ENCODE data around the gene TSPO. TPM values are rescaled to one million over a fixed set of nuclear protein-coding genes. Genes with fewer than 3 reads are reported as not detected.

The TSPO gene
- total and polyA plus RNA-seq, 4 donors = 86.1 to 707 (median 284) TPM

GRCh38 chr22:43158778-43159483 lies 7.6 kb downstream of the TSPO start:
- Histone ChIP-seq H3K27me3 (ENCODE audit: control insufficient read depth in 3 of 3, insufficient read depth in 3 of 3, low read length in 2 of 3) (no peaks in the 10 kb centered on the region), H3K9ac (ENCODE audit: insufficient read depth in 1 of 2, low read length in 2 of 2) (no peak overlapping the region), H3K27ac (ENCODE audit: low read depth in 1 of 2, low read length in 1 of 2) (no peak overlapping the region), H3K36me3 (ENCODE audit: control insufficient read depth in 4 of 4, insufficient read depth in 4 of 4, low read length in 4 of 4) (peaks cover 0 to 34% (median 3%) of the 10 kb centered on the region in 4 donors), H3K4me3 (no peak overlapping the region), H3K9me3 (ENCODE audit: control insufficient read depth in 4 of 4, insufficient read depth in 3 of 4, low read length in 3 of 4) (no peaks in the 10 kb centered on the region), H3K4me1 (ENCODE audit: control insufficient read depth in 5 of 5, insufficient read depth in 5 of 5, low read length in 5 of 5) (peaks cover 0 to 15% (median 4%) of the 10 kb centered on the region in 5 donors)
- no peak for TF ChIP-seq CTCF (IDR thresholded peaks at IDR 0.05; ENCODE audit: control extremely low read depth, extremely low read depth)
- 87 to 90% methylated on average over 24 of the region's 24 CpGs for WGBS, 2 donors
- ATAC-seq (ENCODE audit: insufficient read depth, low FRiP score) = no peak
- no peak for DNase-seq

DNA sequence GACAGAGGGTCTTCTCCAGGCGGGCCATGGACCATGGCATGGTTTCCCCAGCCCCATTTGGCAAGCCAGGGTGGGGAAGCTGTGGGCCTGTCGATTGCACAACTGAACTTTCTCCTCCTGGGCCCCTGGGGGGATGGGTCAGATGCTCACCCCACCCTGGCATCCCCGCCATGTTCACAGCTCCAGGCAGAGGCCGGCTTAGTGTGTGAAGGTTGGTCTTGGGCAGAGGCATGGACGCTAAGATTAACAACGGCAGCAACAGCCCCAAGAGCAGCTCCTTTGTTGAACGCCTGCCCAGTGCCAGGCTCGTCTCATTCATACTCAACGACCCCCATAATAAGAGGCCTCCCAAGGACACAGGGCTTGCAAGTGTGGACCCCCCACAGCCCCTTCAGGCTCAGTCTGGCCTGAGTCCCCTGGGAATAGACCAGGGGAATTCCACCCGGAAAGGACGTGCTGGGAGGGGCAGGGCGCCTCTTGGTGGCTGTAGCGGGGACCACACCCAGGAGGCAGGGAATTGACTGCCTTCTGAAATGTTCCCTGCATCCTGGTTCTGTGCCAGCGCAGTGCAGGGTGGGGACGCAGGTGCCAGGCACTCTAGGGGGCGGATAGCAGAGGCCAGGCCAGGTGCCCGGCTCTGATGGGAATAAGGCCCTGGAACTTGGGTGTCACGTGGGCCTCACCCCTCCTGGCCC lies 8.3 kb downstream of the TSPO start:
- Histone ChIP-seq H3K27ac (ENCODE audit: low read depth in 1 of 2, low read length in 1 of 2) (no peak overlapping the region), H3K36me3 (ENCODE audit: control insufficient read depth in 4 of 4, insufficient read depth in 4 of 4, low read length in 4 of 4) (peaks cover 0 to 34% (median 3%) of the 10 kb centered on the region in 4 donors), H3K27me3 (ENCODE audit: control insufficient read depth in 3 of 3, insufficient read depth in 3 of 3, low read length in 2 of 3) (no peaks in the 10 kb centered on the region), H3K9ac (ENCODE audit: insufficient read depth in 1 of 2, low read length in 2 of 2) (no peak overlapping the region), H3K4me1 (ENCODE audit: control insufficient read depth in 5 of 5, insufficient read depth in 5 of 5, low read length in 5 of 5) (peaks cover 0 to 15% (median 6%) of the 10 kb centered on the region in 5 donors), H3K9me3 (ENCODE audit: control insufficient read depth in 4 of 4, insufficient read depth in 3 of 4, low read length in 3 of 4) (no peaks in the 10 kb centered on the region), H3K4me3 (no peak overlapping the region)
- ATAC-seq (ENCODE audit: insufficient read depth, low FRiP score) (no peak), DNase-seq (no peak)
- TF ChIP-seq CTCF (IDR thresholded peaks at IDR 0.05; ENCODE audit: control extremely low read depth, extremely low read depth) = no peak
- 60 to 61% methylated on average over 16 to 18 of the region's 18 CpGs for WGBS, 2 donors

DNA sequence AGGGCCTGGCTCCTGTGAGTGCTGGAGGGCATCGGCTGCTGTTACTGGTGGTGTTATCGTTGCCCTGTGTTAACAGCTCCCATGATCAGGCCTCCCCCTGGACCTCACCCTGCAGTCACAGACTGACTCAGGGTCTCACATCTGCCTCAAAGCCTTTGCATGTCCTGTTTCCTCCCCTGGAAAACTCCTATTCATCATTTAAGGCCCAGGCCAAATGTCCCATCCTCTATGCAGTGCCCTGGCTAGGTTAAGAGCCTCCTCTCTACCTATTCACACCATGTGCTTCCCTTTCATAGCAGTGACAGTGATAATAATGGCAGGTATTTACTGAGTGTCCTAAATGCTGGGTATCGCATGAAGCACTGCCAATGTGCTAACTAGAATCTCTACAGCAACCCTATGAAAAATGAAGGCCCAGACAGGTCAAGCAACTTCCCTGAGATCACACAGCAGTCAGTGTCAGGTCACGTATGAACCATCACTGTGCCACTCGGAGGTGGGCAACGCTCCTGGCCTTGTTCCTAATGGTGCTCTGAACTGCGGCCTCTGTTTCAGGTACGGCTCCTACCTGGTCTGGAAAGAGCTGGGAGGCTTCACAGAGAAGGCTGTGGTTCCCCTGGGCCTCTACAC lies 9.3 kb downstream of the TSPO start:
- Histone ChIP-seq H3K36me3 (ENCODE audit: control insufficient read depth in 4 of 4, insufficient read depth in 4 of 4, low read length in 4 of 4) (peaks cover 0 to 31% (median 3%) of the 10 kb centered on the region in 4 donors), H3K9me3 (ENCODE audit: control insufficient read depth in 4 of 4, insufficient read depth in 3 of 4, low read length in 3 of 4) (no peaks in the 10 kb centered on the region), H3K9ac (ENCODE audit: insufficient read depth in 1 of 2, low read length in 2 of 2) (no peak overlapping the region), H3K27me3 (ENCODE audit: control insufficient read depth in 3 of 3, insufficient read depth in 3 of 3, low read length in 2 of 3) (no peaks in the 10 kb centered on the region), H3K4me1 (ENCODE audit: control insufficient read depth in 5 of 5, insufficient read depth in 5 of 5, low read length in 5 of 5) (peaks cover 0 to 13% (median 7%) of the 10 kb centered on the region in 5 donors), H3K4me3 (no peak overlapping the region), H3K27ac (ENCODE audit: low read depth in 1 of 2, low read length in 1 of 2) (no peak overlapping the region)
- TF ChIP-seq CTCF (IDR thresholded peaks at IDR 0.05; ENCODE audit: control extremely low read depth, extremely low read depth) = no peak
- ATAC-seq (ENCODE audit: insufficient read depth, low FRiP score) = no peak
- no peak for DNase-seq
- 96 to 97% methylated on average over 8 of the region's 8 CpGs for WGBS, 2 donors
